ENCODE measurements around the gene PAX5. TPM values are rescaled to one million over a fixed set of nuclear protein-coding genes. Genes with fewer than 3 reads are reported as not detected.

The PAX5 gene
- total and polyA plus RNA-seq, 3 donors from 2014 or later: 0.79 to 1.9 (median 1.3) TPM

DNA sequence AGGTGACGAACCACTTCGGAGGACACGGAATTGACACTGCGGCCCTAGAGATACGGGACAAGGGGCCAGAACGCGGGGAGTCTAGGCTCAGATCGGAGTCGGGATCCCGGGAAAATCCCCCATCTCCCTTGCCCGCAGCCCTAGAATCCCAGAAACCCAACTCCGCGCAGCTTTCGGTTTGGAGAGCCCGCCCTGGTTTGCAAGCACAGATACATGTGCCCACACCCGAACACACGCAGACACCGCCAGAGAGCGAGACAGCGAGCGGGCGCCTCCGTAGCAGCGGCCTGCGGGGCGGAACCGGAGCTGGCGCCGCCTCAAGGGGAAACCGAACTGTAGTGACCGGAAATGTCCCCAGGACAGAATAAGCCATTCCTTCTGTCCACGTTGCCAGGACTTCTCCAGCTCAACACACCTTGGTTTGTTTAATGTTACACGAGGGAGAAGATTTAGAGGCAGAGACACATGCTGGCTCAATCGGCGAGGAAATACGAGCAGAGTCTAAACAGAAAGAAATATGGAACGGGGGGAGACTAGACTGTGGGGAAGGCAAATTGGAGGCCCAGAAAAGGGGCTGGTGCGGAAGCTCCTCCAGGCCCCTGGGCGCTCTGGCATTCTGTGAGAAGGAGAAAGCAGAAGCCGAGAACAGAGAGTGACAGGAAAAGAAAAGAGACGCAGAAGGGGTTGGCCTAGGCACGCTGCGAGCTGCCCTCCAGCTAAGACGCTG, 2.9 kb upstream of the PAX5 start:
- intact Hi-C loops (cut with DNase I; ENCODE audit: low total_unique reads): no loop called here
- H3K4me1 ChIP-seq: peaks cover 19% of the 10 kb centered on the region
- 1 to 3% methylated on average over 29 to 35 of the region's 44 CpGs for WGBS, 2 donors
- H3K36me3 ChIP-seq (ENCODE audit: low read depth, missing control alignments): no peaks in the 10 kb centered on the region
- H3K27me3 ChIP-seq: peaks cover 5% of the 10 kb centered on the region
- no peak overlapping the region for H3K27ac ChIP-seq
- peak; percentile 58 for DNase-seq
- H3K9me3 ChIP-seq: no peaks in the 10 kb centered on the region
- H3K4me3 ChIP-seq: peak overlapping the region; percentile 25 to 49
- no peak for TF ChIP-seq CTCF (IDR thresholded peaks at IDR 0.05)
- no peak for TF ChIP-seq POLR2A (IDR thresholded peaks at IDR 0.05)

- H3K4me3 ChIP-seq: peak overlapping the region; percentile 25 to 49
- intact Hi-C loops (cut with DNase I; ENCODE audit: low total_unique reads): no loop called here
- H3K27me3 ChIP-seq: peaks cover 5% of the 10 kb centered on the region
- H3K36me3 ChIP-seq (ENCODE audit: low read depth, missing control alignments): no peaks in the 10 kb centered on the region
- no peak overlapping the region for H3K27ac ChIP-seq
- no peak for TF ChIP-seq CTCF (IDR thresholded peaks at IDR 0.05)
- no peak for TF ChIP-seq POLR2A (IDR thresholded peaks at IDR 0.05)
- whole genome bisulfite sequencing, 2 donors: 5 to 13% methylated on average over 5 to 34 of the region's 40 CpGs
- DNase-seq: peak; percentile 14
- no peaks in the 10 kb centered on the region for H3K9me3 ChIP-seq
- H3K4me1 ChIP-seq: peaks cover 19% of the 10 kb centered on the region
Measured at GRCh38 chr9:37036371-37036775, 2.3 kb upstream of the PAX5 start.

GRCh38 chr9:37035648-37036370, 1.7 kb upstream of the PAX5 start:
- peaks cover 5% of the 10 kb centered on the region for H3K27me3 ChIP-seq
- H3K4me3 ChIP-seq: no peak overlapping the region
- intact Hi-C loops (cut with DNase I; ENCODE audit: low total_unique reads): no loop called here
- no peak for DNase-seq
- H3K4me1 ChIP-seq: peaks cover 19% of the 10 kb centered on the region
- no peak overlapping the region for H3K27ac ChIP-seq
- TF ChIP-seq CTCF (IDR thresholded peaks at IDR 0.05) (no peak), POLR2A (IDR thresholded peaks at IDR 0.05) (no peak)
- WGBS, 2 donors: 6 to 8% methylated on average over 31 to 35 of the region's 35 CpGs
- H3K36me3 ChIP-seq (ENCODE audit: low read depth, missing control alignments): no peaks in the 10 kb centered on the region
- H3K9me3 ChIP-seq: no peaks in the 10 kb centered on the region

- H3K27ac ChIP-seq: no peak overlapping the region
Measured at GRCh38 chr9:37034938-37035647, 1.0 kb upstream of the PAX5 start.

More at GRCh38 chr9:37034938-37035647, 1.0 kb upstream of the PAX5 start:
- intact Hi-C loops (cut with DNase I; ENCODE audit: low total_unique reads): no loop called here
- H3K9me3 ChIP-seq: no peaks in the 10 kb centered on the region
- no peaks in the 10 kb centered on the region for H3K36me3 ChIP-seq (ENCODE audit: low read depth, missing control alignments)
- no peak overlapping the region for H3K4me3 ChIP-seq
- WGBS, 2 donors: 10 to 11% methylated on average over 26 to 27 of the region's 27 CpGs
- DNase-seq: no peak
- TF ChIP-seq POLR2A (IDR thresholded peaks at IDR 0.05): no peak
- peaks cover 19% of the 10 kb centered on the region for H3K4me1 ChIP-seq
- H3K27me3 ChIP-seq: peaks cover 5% of the 10 kb centered on the region
